ENCODE data around the gene EPHA6. TPM values are rescaled to one million over a fixed set of nuclear protein-coding genes. Genes with fewer than 3 reads are reported as not detected.

EPHA6 gene
- total and polyA plus RNA-seq, 10 of the 15 experiments (the other 5 are each of a cell fraction or from before 2014, with no cell fraction given) = not detected

DNA sequence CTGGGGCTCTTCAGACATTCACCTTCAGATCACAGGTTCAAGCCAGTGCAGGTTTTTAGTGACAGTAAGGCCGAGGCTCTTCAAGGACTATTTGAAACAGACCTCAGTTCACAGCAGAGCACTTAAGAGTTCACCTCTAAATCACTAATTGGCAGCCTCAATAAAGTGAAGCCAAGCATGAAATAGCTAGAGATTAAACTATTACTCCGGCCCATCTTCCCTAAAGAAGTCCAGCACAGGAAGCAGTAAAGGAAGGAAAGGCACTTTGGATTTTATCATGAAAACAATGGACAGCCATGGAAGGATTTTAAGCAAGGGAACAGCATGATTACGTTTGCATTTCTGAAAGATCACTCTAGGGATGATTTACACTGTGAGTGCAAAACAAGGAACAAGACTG lies 922.5 kb downstream of the EPHA6 start:
- POLR2A ChIA-PET = no interaction called here
- RAD21 ChIA-PET (ENCODE audit: unreplicated experiment) = no interaction called here
- no peaks in the 10 kb centered on the region for H3K4me1 ChIP-seq (ENCODE audit: control insufficient read depth, insufficient read depth, low read length)
- no peak overlapping the region for H3K27ac ChIP-seq (ENCODE audit: control insufficient read depth, insufficient read depth)
- no peak for ATAC-seq
- no peaks in the 10 kb centered on the region for H4K20me1 ChIP-seq (ENCODE audit: control insufficient read depth, insufficient read depth)
- in situ Hi-C loops (cut with MboI) (no loop called here), intact Hi-C loops (cut with micrococcal nuclease; ENCODE audit: unreplicated experiment) (no loop called here)
- DNase-seq (ENCODE audit: low read depth, low spot score) = no peak
- no peaks in the 10 kb centered on the region for H3K79me2 ChIP-seq (ENCODE audit: control insufficient read depth, insufficient read depth, low read length)
- H3K4me2 ChIP-seq (ENCODE audit: control insufficient read depth, insufficient read depth) = no peak overlapping the region
- SMC1A ChIA-PET (ENCODE audit: uncharacterized antibody, unreplicated experiment) = interaction anchor here (0.6 to 1.2 kb wide), 2 partner anchors 18 to 402 kb away, joined by 3 read pairs; no protein-coding TSS in a partner anchor
- no peaks in the 10 kb centered on the region for H3K9me3 ChIP-seq (replicated peaks; ENCODE audit: control insufficient read depth, insufficient read depth, low read length)
- no peak for TF ChIP-seq NBN (IDR thresholded peaks at IDR 0.05)
- no peak for TF ChIP-seq ZNF217 (IDR thresholded peaks at IDR 0.05)
- TF ChIP-seq FOXM1 (IDR thresholded peaks at IDR 0.05; ENCODE audit: low read depth, low read length) = no peak
- TF ChIP-seq, protein P1, sequence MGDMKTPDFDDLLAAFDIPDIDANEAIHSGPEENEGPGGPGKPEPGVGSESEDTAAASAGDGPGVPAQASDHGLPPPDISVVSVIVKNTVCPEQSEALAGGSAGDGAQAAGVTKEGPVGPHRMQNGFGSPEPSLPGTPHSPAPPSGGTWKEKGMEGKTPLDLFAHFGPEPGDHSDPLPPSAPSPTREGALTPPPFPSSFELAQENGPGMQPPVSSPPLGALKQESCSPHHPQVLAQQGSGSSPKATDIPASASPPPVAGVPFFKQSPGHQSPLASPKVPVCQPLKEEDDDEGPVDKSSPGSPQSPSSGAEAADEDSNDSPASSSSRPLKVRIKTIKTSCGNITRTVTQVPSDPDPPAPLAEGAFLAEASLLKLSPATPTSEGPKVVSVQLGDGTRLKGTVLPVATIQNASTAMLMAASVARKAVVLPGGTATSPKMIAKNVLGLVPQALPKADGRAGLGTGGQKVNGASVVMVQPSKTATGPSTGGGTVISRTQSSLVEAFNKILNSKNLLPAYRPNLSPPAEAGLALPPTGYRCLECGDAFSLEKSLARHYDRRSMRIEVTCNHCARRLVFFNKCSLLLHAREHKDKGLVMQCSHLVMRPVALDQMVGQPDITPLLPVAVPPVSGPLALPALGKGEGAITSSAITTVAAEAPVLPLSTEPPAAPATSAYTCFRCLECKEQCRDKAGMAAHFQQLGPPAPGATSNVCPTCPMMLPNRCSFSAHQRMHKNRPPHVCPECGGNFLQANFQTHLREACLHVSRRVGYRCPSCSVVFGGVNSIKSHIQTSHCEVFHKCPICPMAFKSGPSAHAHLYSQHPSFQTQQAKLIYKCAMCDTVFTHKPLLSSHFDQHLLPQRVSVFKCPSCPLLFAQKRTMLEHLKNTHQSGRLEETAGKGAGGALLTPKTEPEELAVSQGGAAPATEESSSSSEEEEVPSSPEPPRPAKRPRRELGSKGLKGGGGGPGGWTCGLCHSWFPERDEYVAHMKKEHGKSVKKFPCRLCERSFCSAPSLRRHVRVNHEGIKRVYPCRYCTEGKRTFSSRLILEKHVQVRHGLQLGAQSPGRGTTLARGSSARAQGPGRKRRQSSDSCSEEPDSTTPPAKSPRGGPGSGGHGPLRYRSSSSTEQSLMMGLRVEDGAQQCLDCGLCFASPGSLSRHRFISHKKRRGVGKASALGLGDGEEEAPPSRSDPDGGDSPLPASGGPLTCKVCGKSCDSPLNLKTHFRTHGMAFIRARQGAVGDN (IDR thresholded peaks at IDR 0.05) = no peak
- no peak for TF ChIP-seq RFX5 (IDR thresholded peaks at IDR 0.05; ENCODE audit: low read depth, low read length)
- TF ChIP-seq, protein P2, sequence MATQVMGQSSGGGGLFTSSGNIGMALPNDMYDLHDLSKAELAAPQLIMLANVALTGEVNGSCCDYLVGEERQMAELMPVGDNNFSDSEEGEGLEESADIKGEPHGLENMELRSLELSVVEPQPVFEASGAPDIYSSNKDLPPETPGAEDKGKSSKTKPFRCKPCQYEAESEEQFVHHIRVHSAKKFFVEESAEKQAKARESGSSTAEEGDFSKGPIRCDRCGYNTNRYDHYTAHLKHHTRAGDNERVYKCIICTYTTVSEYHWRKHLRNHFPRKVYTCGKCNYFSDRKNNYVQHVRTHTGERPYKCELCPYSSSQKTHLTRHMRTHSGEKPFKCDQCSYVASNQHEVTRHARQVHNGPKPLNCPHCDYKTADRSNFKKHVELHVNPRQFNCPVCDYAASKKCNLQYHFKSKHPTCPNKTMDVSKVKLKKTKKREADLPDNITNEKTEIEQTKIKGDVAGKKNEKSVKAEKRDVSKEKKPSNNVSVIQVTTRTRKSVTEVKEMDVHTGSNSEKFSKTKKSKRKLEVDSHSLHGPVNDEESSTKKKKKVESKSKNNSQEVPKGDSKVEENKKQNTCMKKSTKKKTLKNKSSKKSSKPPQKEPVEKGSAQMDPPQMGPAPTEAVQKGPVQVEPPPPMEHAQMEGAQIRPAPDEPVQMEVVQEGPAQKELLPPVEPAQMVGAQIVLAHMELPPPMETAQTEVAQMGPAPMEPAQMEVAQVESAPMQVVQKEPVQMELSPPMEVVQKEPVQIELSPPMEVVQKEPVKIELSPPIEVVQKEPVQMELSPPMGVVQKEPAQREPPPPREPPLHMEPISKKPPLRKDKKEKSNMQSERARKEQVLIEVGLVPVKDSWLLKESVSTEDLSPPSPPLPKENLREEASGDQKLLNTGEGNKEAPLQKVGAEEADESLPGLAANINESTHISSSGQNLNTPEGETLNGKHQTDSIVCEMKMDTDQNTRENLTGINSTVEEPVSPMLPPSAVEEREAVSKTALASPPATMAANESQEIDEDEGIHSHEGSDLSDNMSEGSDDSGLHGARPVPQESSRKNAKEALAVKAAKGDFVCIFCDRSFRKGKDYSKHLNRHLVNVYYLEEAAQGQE (IDR thresholded peaks at IDR 0.05; ENCODE audit: low read depth, low read length) = no peak
- no peak for TF ChIP-seq HDAC6 (IDR thresholded peaks at IDR 0.05; ENCODE audit: unreplicated experiment)
- no peak for TF ChIP-seq CEBPB (IDR thresholded peaks at IDR 0.05; ENCODE audit: borderline replicate concordance in 1 of 2, low read depth in 2 of 2, low read length in 2 of 2)
- no peak for TF ChIP-seq BRCA1 (IDR thresholded peaks at IDR 0.05; ENCODE audit: low read depth, low read length)
- TF ChIP-seq, protein P3, sequence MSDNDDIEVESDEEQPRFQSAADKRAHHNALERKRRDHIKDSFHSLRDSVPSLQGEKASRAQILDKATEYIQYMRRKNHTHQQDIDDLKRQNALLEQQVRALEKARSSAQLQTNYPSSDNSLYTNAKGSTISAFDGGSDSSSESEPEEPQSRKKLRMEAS (IDR thresholded peaks at IDR 0.05; ENCODE audit: low read depth, low read length) = no peak
- TF ChIP-seq YBX1 (IDR thresholded peaks at IDR 0.05) = no peak
- TF ChIP-seq, protein P4, sequence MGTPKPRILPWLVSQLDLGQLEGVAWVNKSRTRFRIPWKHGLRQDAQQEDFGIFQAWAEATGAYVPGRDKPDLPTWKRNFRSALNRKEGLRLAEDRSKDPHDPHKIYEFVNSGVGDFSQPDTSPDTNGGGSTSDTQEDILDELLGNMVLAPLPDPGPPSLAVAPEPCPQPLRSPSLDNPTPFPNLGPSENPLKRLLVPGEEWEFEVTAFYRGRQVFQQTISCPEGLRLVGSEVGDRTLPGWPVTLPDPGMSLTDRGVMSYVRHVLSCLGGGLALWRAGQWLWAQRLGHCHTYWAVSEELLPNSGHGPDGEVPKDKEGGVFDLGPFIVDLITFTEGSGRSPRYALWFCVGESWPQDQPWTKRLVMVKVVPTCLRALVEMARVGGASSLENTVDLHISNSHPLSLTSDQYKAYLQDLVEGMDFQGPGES (IDR thresholded peaks at IDR 0.05) = no peak
- H3K36me3 ChIP-seq (ENCODE audit: control insufficient read depth in 2 of 2, insufficient read depth in 2 of 2, low read length in 1 of 2) = no peaks in the 10 kb centered on the region
- H2AFZ ChIP-seq (ENCODE audit: control insufficient read depth, low read depth, low read length) = no peak overlapping the region
- no TSS peak for BruUV-seq (replicated peaks)
- H3K27me3 ChIP-seq (replicated peaks in 1 of 2; ENCODE audit: control insufficient read depth in 2 of 2, insufficient read depth in 2 of 2, low read length in 1 of 2) = no peaks in the 10 kb centered on the region
- H3K9ac ChIP-seq (ENCODE audit: control insufficient read depth, insufficient read depth, low read length) = no peak overlapping the region
- WGBS (ENCODE audit: insufficient coverage, insufficient replicate concordance, low lambda C conversion rate, missing lambda C conversion rate) = 0% methylated on average over 3 of the region's 3 CpGs
- CTCF ChIA-PET = interaction anchor here (1.0 kb wide), 1 partner anchor 17 kb away, joined by 3 read pairs; no protein-coding TSS in a partner anchor
- H3K4me3 ChIP-seq = no peak overlapping the region
- FAIRE-seq = no peak

Data from GM12878 (cell line).